HepG2 (cell line): ENCODE results near the gene PSMD10. TPM values are rescaled to one million over a fixed set of nuclear protein-coding genes. Genes with fewer than 3 reads are reported as not detected.

Experiments
- ATAC-seq: fragments of 200-7000 bp; cut with Tn5 transposase; 3 replicates; pipeline ENCODE4 v1.9.1; 2020; ENCODE audit warnings: mild to moderate bottlenecking, moderate library complexity
- BruUV-seq: library from RNA; stranded (reverse); fragments of 400-500 nt; replicated peaks from 2 replicates; lab custom pipeline; 2021; lab: Mats Ljungman, UMichigan
- CTCF ChIA-PET: fragments of 300-600 bp; formaldehyde crosslinking; extraction: SDS; loops from one replicate; lab custom pipeline; 2021; ENCODE audit warnings: low total read pairs, inconsistent platforms, low intra/inter-chr PET ratio; lab: Yijun Ruan, JAX
- POLR2A ChIA-PET: fragments of 350-600 bp; sonication (Branson Sonifier 250); formaldehyde crosslinking; loops from one replicate; lab custom pipeline; 2020; ENCODE audit warnings: antibody characterized with exemption, inconsistent platforms; lab: Yijun Ruan, JAX
- DNase-seq: peaks from one replicate; pipeline ENCODE4 v3.0.0-alpha.2; 2015; ENCODE audit warnings: low spot score
- FAIRE-seq: peaks from 3 replicates; lab custom pipeline; 2011; peaks lifted over from hg19 to GRCh38; lab: Jason Lieb, UNC
- H2AFZ ChIP-seq: one replicate; pipeline ENCODE4 v1.6.1; 2011; ENCODE audit warnings: low read length, inconsistent platforms
- H3K27ac ChIP-seq: fragments of 300-600 bp; 3 replicates; pipeline ENCODE4 v1.8.0; 2011; ENCODE audit warnings: mixed run types, mild to moderate bottlenecking, mixed read lengths, low read length, inconsistent platforms; ENCODE audit not compliant: insufficient read depth; ENCODE audit errors: extremely low read length
- H3K27me3 ChIP-seq, 2 experiments: fragments of 200-600 bp in 1 of 2; 2 replicates in 1 of 2; 3 replicates in 1 of 2; pipeline versions ENCODE4 v1.6.0 to v1.8.0; 2011; ENCODE audit warnings: low read length in 2 of 2, mild to moderate bottlenecking in 2 of 2, moderate library complexity in 2 of 2, inconsistent platforms in 1 of 2; ENCODE audit not compliant: insufficient read depth in 2 of 2, control insufficient read depth in 1 of 2
- H3K36me3 ChIP-seq, 2 experiments: fragments of 200-600 bp in 1 of 2; replicated peaks in 1 of 2; 2 replicates in 1 of 2; 3 replicates in 1 of 2; pipeline versions ENCODE4 v1.5.1 to v1.8.0; 2011; ENCODE audit warnings: low read length in 2 of 2, inconsistent platforms in 1 of 2; ENCODE audit not compliant: insufficient read depth in 2 of 2, control insufficient read depth in 1 of 2
- H3K4me1 ChIP-seq: 2 replicates; pipeline ENCODE4 v1.5.1; 2012; ENCODE audit warnings: low read length, inconsistent platforms; ENCODE audit not compliant: insufficient read depth
- H3K4me2 ChIP-seq: 2 replicates; pipeline ENCODE4 v1.6.0; 2011; ENCODE audit warnings: low read depth, low read length, inconsistent platforms
- H3K4me3 ChIP-seq, 3 experiments: fragments of 200-600 bp in 1 of 3; sonication (generic), shearing (Covaris generic) in 1 of 3; replicated peaks in 1 of 3; 2 replicates each; pipeline ENCODE4 v1.5.1; 2011 to 2016; ENCODE audit warnings: low read length in 3 of 3, inconsistent platforms in 2 of 3, low read depth in 2 of 3, mild to moderate bottlenecking in 2 of 3, control low read depth in 1 of 3, mixed read lengths in 1 of 3; ENCODE audit not compliant: insufficient read depth in 1 of 3
- H3K79me2 ChIP-seq: one replicate; pipeline ENCODE4 v1.6.1; 2011; ENCODE audit warnings: low read length, inconsistent platforms; ENCODE audit not compliant: insufficient read depth
- H3K9ac ChIP-seq: 2 replicates; pipeline ENCODE4 v1.6.0; 2011; ENCODE audit warnings: mild to moderate bottlenecking, low read depth, low read length, inconsistent platforms; ENCODE audit not compliant: insufficient read depth
- H3K9me3 ChIP-seq: 2 replicates; pipeline ENCODE4 v1.5.1; 2012; ENCODE audit warnings: mild to moderate bottlenecking, low read length
- H4K20me1 ChIP-seq: 2 replicates; pipeline ENCODE4 v1.6.0; 2011; ENCODE audit warnings: inconsistent platforms, mild to moderate bottlenecking, low read length, moderate library complexity; ENCODE audit not compliant: insufficient read depth
- CENPT ChIP-seq: sonication (generic); formaldehyde crosslinking; IDR thresholded peaks from 2 replicates; pipeline ENCODE4 v1.8.0; 2022; ENCODE audit warnings: low read depth, mild to moderate bottlenecking, moderate library complexity, missing genetic modification reagents
- HMGXB3 ChIP-seq: sonication (generic); formaldehyde crosslinking; IDR thresholded peaks from 2 replicates; pipeline ENCODE4 v1.4.0; 2020; ENCODE audit warnings: missing genetic modification reagents, borderline replicate concordance
- KDM2A ChIP-seq: sonication (generic); formaldehyde crosslinking; IDR thresholded peaks from 2 replicates; pipeline ENCODE4 v1.4.0; 2020; ENCODE audit warnings: low read depth, missing genetic modification reagents, borderline replicate concordance
- STAT5B ChIP-seq: sonication (generic); formaldehyde crosslinking; IDR thresholded peaks from 2 replicates; pipeline ENCODE4 v1.4.0; 2020; ENCODE audit warnings: missing genetic modification reagents
- THYN1 ChIP-seq: sonication (generic); formaldehyde crosslinking; IDR thresholded peaks from 2 replicates; pipeline ENCODE4 v1.8.1; 2023; ENCODE audit warnings: low read depth, mild to moderate bottlenecking, moderate library complexity, missing genetic modification reagents, borderline replicate concordance
- ZFP36 ChIP-seq: fragments of 150-350 bp; IDR thresholded peaks from 2 replicates; pipeline ENCODE4 v1.6.1; 2018; ENCODE audit warnings: borderline replicate concordance, low read length, low read depth; ENCODE audit not compliant: partially characterized antibody
- ZNF879 ChIP-seq: sonication (generic); formaldehyde crosslinking; IDR thresholded peaks from 2 replicates; pipeline ENCODE4 v1.8.1; 2023; ENCODE audit warnings: missing genetic modification reagents
- WGBS: methylation state at CpG from one replicate; pipeline ENCODE4 v1.1.6; 2017; ENCODE audit warnings: low lambda C conversion rate; 5-methylcytosine and 5-hydroxymethylcytosine counted together
- in situ Hi-C: cut with HindIII; loops from 2 replicates; pipeline ENCODE4 v1.10.0; 2017; ENCODE audit warnings: low pct_unique_long_range_greater_than_20kb; ENCODE audit not compliant: extremely low pct_ligation_motif_present
- intact Hi-C: fragments of 100-400 bp; cut with micrococcal nuclease; formaldehyde crosslinking; loops from one replicate; pipeline ENCODE4 v1.10.0; 2022; ENCODE audit not compliant: unreplicated experiment
- polyA plus RNA-seq, 8 experiments: library from polyadenylated mRNA; depleted of rRNA in 3 of 8; stranded (reverse) in 7 of 8; unstranded in 1 of 8; fragments of >200 nt; fragmentation: Illumina TruSeq in 4 of 8; extraction: Trizol in 4 of 8; gene quantifications; 2 replicates each; pipeline versions ENCODE4 v1.2.1 to v1.2.3, GENCODE V29; 2011 to 2016; ENCODE audit warnings: low read depth in 4 of 8, missing spikeins in 1 of 8, mixed read lengths in 1 of 8; ENCODE audit not compliant: insufficient read depth in 1 of 8
- total RNA-seq, 5 experiments: library from RNA; depleted of rRNA; stranded (reverse); fragments of >200 nt; fragmentation: Illumina TruSeq; extraction: Trizol; gene quantifications; 2 replicates each; pipeline ENCODE4 v1.2.3, GENCODE V29; 2016; ENCODE audit warnings: low read depth in 1 of 5

PSMD10 gene
- total and polyA plus RNA-seq, 2 of the 13 experiments (the other 11 are each of a cell fraction or from before 2014, with no cell fraction given): 56.4 to 65.3 TPM

- no peaks in the 10 kb centered on the region for H3K36me3 ChIP-seq
- no TSS peak for BruUV-seq
- ATAC-seq (no peak), FAIRE-seq (no peak), DNase-seq (no peak)
- in situ Hi-C loops: no loop called here
- intact Hi-C loops: no loop called here
- H3K9me3 ChIP-seq: no peaks in the 10 kb centered on the region
- CTCF ChIA-PET: no interaction called here
- no peaks in the 10 kb centered on the region for H3K27me3 ChIP-seq
- no peak overlapping the region for H3K4me3 ChIP-seq
- H3K4me2 ChIP-seq: no peak overlapping the region
- no peaks in the 10 kb centered on the region for H3K79me2 ChIP-seq
- no peak for TF ChIP-seq ZFP36
- no peak for TF ChIP-seq STAT5B
- POLR2A ChIA-PET: no interaction called here
- no peaks in the 10 kb centered on the region for H4K20me1 ChIP-seq
- H2AFZ ChIP-seq: no peak overlapping the region
- no peak overlapping the region for H3K9ac ChIP-seq
- H3K27ac ChIP-seq: no peak overlapping the region
- 50% methylated on average over 2 of the region's 2 CpGs for WGBS
- no peaks in the 10 kb centered on the region for H3K4me1 ChIP-seq
These were observed 26.7 kb downstream of the PSMD10 start for GRCh38 chrX:108064613-108065012.

- 0% methylated on average over 1 of the region's 1 CpG for WGBS
- POLR2A ChIA-PET: no interaction called here
- intact Hi-C loops: no loop called here
These were observed 27.3 kb downstream of the PSMD10 start for GRCh38 chrX:108064001-108064400.

More at GRCh38 chrX:108064001-108064400, 27.3 kb downstream of the PSMD10 start:
- Histone ChIP-seq H3K36me3 (no peaks in the 10 kb centered on the region), H3K4me3 (no peak overlapping the region), H3K79me2 (no peaks in the 10 kb centered on the region), H3K27ac (no peak overlapping the region), H3K9ac (no peak overlapping the region), H3K9me3 (no peaks in the 10 kb centered on the region), H3K27me3 (no peaks in the 10 kb centered on the region), H2AFZ (no peak overlapping the region), H3K4me1 (no peaks in the 10 kb centered on the region), H3K4me2 (no peak overlapping the region), H4K20me1 (no peaks in the 10 kb centered on the region)
- CTCF ChIA-PET: no interaction called here
- no peak for DNase-seq
- TF ChIP-seq KDM2A (CRISPR knock-in tag): no peak
- TF ChIP-seq HMGXB3 (CRISPR knock-in tag): no peak
- no peak for TF ChIP-seq THYN1 (CRISPR knock-in tag)
- TF ChIP-seq ZNF879: no peak
- no peak for TF ChIP-seq CENPT (CRISPR knock-in tag)
- no peak for ATAC-seq
- FAIRE-seq: no peak
- in situ Hi-C loops: no loop called here
- BruUV-seq: no TSS peak
